Thyroid gland (tissue), 4 donors: Measurements from ENCODE around the gene ANO6. TPM values are rescaled to one million over a fixed set of nuclear protein-coding genes. Genes with fewer than 3 reads are reported as not detected.

ENCODE experiments used
- DNase-seq, 2 donors: peaks; one replicate each; pipeline ENCODE4 v3.0.0-alpha.2; 2019
- H3K27ac ChIP-seq, 3 donors: fragments of 200-600 bp; sonication (generic); 1 replicate in 2 of 3; 2 replicates in 1 of 3; pipeline ENCODE4 v1.5.1; 2016 to 2019; ENCODE audit warnings: mild to moderate bottlenecking in 1 of 3, moderate library complexity in 1 of 3
- H3K27me3 ChIP-seq: fragments of 200-600 bp; sonication (generic); one replicate; pipeline ENCODE4 v1.5.1; 2019
- H3K36me3 ChIP-seq, 2 donors: fragments of 200-600 bp; sonication (generic); one replicate each; pipeline ENCODE4 v1.5.1; 2016 to 2019
- H3K4me1 ChIP-seq, 2 donors: fragments of 200-600 bp; sonication (generic); one replicate each; pipeline ENCODE4 v1.5.1; 2017 to 2019
- H3K4me3 ChIP-seq, 3 donors: fragments of 200-600 bp; sonication (generic); replicated peaks in 1 of 3; 1 replicate in 2 of 3; 2 replicates in 1 of 3; pipeline ENCODE4 v1.5.1; 2016; ENCODE audit warnings: mild to moderate bottlenecking in 1 of 3
- H3K9me3 ChIP-seq: fragments of 200-600 bp; sonication (generic); one replicate; pipeline ENCODE4 v1.5.1; 2017
- POLR2A ChIP-seq, 2 donors: fragments of 450-650 bp; IDR thresholded peaks; one replicate each; pipeline ENCODE4 v1.6.1; 2017; ENCODE audit warnings: antibody characterized with exemption in 2 of 2, mild to moderate bottlenecking in 2 of 2, moderate library complexity in 1 of 2
- WGBS, 2 donors: methylation state at CpG; one replicate each; pipeline ENCODE4 v1.1.5; 2017; 5-methylcytosine and 5-hydroxymethylcytosine counted together
- intact Hi-C: fragments of 100-400 bp; cut with DNase I; formaldehyde crosslinking; loops from one replicate; pipeline ENCODE4 v1.15.1; 2023
- total RNA-seq, 4 donors: library from RNA; depleted of rRNA; stranded (reverse); fragments of >200 nt; gene quantifications; one replicate each; pipeline ENCODE4 v1.2.3, GENCODE V29; 2016
- TF ChIP-seq, protein P1 (sequence below), 6 experiments: fragments of 200-600 bp in 3 of 6; fragments of 450-650 bp in 3 of 6; sonication (generic) in 3 of 6; IDR thresholded peaks; one replicate each; pipeline ENCODE4 v1.5.1; 2016 to 2019; ENCODE audit warnings: antibody characterized with exemption in 6 of 6, mild to moderate bottlenecking in 2 of 6, inconsistent platforms in 1 of 6, moderate library complexity in 1 of 6

ANO6 gene
- total RNA-seq, 4 donors from 2014 or later = 37.3 to 61.1 (median 48.1) TPM

DNA sequence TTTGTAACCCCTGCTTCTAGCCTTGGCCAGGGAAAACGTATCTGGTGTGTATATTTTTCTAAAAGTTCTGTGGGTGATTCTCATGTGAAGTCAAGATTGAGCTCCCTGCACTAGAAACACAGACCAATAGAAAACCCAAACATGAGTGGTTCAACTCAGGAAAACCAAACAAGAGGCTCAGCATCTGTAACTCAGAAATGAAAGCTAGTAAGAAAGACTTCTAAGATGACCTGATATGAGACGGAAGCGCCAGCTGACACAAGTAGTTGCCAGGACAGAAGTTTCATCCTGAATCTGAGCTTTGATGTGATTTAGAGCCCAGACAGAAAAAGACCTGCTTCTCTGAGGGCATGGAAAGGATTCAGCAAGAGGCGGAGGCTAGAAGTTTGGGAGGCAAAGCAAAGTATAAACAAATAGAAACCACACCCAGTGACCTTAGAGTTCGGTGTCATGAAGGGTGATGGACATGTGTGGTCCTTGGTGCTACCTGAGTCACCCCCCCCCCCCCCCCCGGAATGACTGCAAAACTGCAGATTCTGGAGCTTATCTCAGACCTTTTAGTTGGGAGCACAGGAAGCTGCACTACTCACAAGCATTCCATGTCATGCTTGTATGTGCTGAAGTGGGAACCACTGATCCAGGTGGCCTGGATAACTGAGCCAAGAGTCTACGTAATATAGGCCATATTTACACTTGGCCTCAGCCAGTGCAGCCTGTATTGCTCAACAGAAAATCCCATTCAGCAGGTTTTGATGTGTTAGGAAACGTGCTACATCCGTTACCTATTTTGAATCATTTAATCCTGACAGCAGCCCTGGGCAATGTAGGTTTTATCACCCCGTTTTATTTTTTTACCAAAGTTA is 191.3 kb downstream of the ANO6 start:
- intact Hi-C loops = no loop called here
- peaks cover 0 to 16% of the 10 kb centered on the region in 2 donors for H3K36me3 ChIP-seq
- WGBS, 2 donors = 93 to 95% methylated on average over 10 of the region's 10 CpGs
- H3K4me1 ChIP-seq = no peaks in the 10 kb centered on the region
- no peak overlapping the region for H3K4me3 ChIP-seq
- no peaks in the 10 kb centered on the region for H3K9me3 ChIP-seq
- no peaks in the 10 kb centered on the region for H3K27me3 ChIP-seq
- DNase-seq = peak in 1 of 2 donors; percentile 2
- TF ChIP-seq, protein P1, sequence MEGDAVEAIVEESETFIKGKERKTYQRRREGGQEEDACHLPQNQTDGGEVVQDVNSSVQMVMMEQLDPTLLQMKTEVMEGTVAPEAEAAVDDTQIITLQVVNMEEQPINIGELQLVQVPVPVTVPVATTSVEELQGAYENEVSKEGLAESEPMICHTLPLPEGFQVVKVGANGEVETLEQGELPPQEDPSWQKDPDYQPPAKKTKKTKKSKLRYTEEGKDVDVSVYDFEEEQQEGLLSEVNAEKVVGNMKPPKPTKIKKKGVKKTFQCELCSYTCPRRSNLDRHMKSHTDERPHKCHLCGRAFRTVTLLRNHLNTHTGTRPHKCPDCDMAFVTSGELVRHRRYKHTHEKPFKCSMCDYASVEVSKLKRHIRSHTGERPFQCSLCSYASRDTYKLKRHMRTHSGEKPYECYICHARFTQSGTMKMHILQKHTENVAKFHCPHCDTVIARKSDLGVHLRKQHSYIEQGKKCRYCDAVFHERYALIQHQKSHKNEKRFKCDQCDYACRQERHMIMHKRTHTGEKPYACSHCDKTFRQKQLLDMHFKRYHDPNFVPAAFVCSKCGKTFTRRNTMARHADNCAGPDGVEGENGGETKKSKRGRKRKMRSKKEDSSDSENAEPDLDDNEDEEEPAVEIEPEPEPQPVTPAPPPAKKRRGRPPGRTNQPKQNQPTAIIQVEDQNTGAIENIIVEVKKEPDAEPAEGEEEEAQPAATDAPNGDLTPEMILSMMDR (IDR thresholded peaks at IDR 0.05) = no peak
- no peak for TF ChIP-seq POLR2A (IDR thresholded peaks at IDR 0.05)
- no peak overlapping the region for H3K27ac ChIP-seq

DNA sequence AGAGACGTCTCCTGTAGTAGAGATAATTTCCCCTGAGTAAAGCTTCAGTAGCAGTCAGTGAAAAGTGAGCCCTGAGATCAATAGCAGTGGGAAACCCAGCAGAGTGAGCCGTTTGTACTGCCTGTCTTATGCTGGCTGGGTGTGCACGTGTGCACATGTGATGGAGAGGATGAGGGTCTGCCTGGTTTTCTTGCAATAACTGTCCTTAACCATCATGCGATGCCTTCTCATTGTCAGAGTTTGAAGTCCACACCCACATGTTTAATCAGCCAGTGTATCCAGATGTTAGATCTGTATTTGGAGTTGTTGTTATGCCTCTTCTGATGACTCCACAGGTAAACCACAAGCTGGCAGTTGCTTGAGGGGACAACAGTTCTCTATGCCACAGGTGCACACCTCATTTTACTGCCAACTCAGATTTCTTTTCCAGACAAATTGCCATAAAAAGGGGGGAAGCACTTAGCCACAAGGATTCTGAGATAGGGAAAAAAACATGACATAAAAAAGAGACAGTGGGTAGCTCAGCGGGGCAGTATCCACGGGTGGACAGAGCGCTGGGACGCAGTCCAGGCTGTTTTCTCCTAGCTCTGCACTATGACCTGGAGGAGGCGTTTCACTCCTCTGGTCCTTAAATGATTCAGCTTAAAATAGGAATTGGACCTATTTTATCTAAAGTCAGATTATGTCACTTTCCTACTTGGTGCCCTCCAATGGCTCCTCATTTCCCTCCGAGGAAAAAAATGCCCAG is 192.3 kb downstream of the ANO6 start:
- H3K27ac ChIP-seq = no peak overlapping the region
- DNase-seq = no peak
- WGBS, 2 donors = 90 to 92% methylated on average over 10 of the region's 10 CpGs
- peaks cover 0 to 12% of the 10 kb centered on the region in 2 donors for H3K36me3 ChIP-seq
- no peak overlapping the region for H3K4me3 ChIP-seq
- H3K4me1 ChIP-seq = no peaks in the 10 kb centered on the region
- no peak for TF ChIP-seq POLR2A (IDR thresholded peaks at IDR 0.05)
- TF ChIP-seq, protein P1 (IDR thresholded peaks at IDR 0.05) = no peak
- H3K9me3 ChIP-seq = no peaks in the 10 kb centered on the region
- no peaks in the 10 kb centered on the region for H3K27me3 ChIP-seq
- intact Hi-C loops = no loop called here

DNA sequence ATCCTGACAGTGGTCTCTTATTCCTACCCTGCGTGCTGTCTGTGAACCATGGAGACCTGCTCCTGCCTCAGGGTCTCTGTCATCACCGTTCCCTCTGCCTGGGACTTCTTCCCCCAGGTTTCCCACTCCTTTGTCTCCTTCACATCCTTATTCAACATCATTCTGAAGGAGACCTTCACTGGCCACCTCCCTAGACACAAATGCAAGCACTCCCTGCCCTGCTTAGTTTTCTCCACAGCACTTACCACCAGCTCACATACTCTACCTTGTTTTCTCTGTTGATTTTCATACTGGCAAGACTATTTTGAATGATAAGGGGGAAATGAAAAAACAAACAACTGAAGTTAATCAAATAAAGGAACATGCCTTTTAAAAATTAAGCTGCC is 192.8 kb downstream of the ANO6 start:
- H3K9me3 ChIP-seq = no peaks in the 10 kb centered on the region
- no peak overlapping the region for H3K27ac ChIP-seq
- H3K4me3 ChIP-seq = no peak overlapping the region
- intact Hi-C loops = no loop called here
- 98 to 100% methylated on average over 2 of the region's 2 CpGs for WGBS, 2 donors
- TF ChIP-seq POLR2A (IDR thresholded peaks at IDR 0.05) = no peak
- TF ChIP-seq, protein P1 (IDR thresholded peaks at IDR 0.05) = no peak
- H3K27me3 ChIP-seq = no peaks in the 10 kb centered on the region
- peaks cover 0 to 12% of the 10 kb centered on the region in 2 donors for H3K36me3 ChIP-seq
- no peak for DNase-seq
- no peaks in the 10 kb centered on the region for H3K4me1 ChIP-seq

DNA sequence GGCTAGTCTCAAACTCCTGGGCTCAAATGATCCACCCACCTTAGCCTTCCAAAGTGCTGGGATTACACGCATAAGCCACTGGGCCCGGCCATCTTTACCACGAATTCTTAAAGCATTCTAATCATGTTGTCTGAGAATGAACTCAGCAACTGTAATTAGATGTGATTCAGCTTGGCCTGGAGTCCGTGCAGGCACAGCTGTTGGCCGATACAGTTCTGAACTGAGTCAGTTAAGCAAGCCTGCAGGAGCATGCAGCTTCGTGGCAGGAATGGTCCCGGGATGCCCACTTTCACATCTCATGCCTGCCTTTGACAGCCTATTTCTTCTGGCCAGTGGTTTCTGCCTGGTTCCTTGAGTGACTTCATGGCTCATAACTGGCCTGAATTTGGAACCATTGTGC is 194.1 kb downstream of the ANO6 start:
- Histone ChIP-seq H3K4me3 (no peak overlapping the region), H3K9me3 (no peaks in the 10 kb centered on the region), H3K36me3 (peaks cover 0 to 12% of the 10 kb centered on the region in 2 donors), H3K4me1 (no peaks in the 10 kb centered on the region), H3K27me3 (no peaks in the 10 kb centered on the region), H3K27ac (no peak overlapping the region)
- WGBS, 2 donors = 84 to 93% methylated on average over 7 of the region's 7 CpGs
- DNase-seq = no peak
- TF ChIP-seq POLR2A (IDR thresholded peaks at IDR 0.05) = no peak
- TF ChIP-seq, protein P1 (IDR thresholded peaks at IDR 0.05) = no peak
- intact Hi-C loops = no loop called here

DNA sequence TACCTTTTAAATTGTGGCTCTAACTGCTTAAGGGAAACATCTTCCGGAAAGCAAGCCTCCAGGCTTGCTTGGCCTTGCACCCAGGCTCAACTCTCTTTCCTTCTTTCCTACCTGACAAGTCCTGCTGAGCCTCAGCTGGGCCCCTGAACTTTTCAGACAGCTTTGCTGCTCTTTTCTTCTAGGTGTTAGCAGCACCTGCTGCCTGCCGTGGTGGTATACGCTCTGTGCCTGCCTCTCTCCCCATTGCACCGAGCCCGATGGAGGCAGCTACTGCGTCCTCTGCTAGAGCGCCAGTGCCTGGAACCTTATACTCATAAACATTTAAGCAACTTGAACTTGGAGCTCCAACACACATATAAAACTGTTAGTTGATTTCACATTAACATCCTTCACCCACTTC is 195.7 kb downstream of the ANO6 start:
- Histone ChIP-seq H3K36me3 (peaks cover 0 to 12% of the 10 kb centered on the region in 2 donors), H3K4me3 (no peak overlapping the region), H3K27me3 (no peaks in the 10 kb centered on the region), H3K4me1 (no peaks in the 10 kb centered on the region), H3K9me3 (no peaks in the 10 kb centered on the region), H3K27ac (no peak overlapping the region)
- TF ChIP-seq POLR2A (IDR thresholded peaks at IDR 0.05) = no peak
- TF ChIP-seq, protein P1 (IDR thresholded peaks at IDR 0.05) = no peak
- DNase-seq = no peak
- 91 to 95% methylated on average over 7 of the region's 7 CpGs for WGBS, 2 donors
- intact Hi-C loops = no loop called here
